GM12878 (cell line): Measurements from ENCODE around the gene LRP2BP. TPM values are rescaled to one million over a fixed set of nuclear protein-coding genes. Genes with fewer than 3 reads are reported as not detected.

Source experiments
- ATAC-seq: fragments of 200-7000 bp; cut with Tn5 transposase; 3 replicates; pipeline ENCODE4 v1.9.1; 2020; ENCODE audit warnings: mild to moderate bottlenecking, moderate library complexity
- BruUV-seq: library from RNA; stranded (reverse); fragments of 400-500 nt; replicated peaks from 2 replicates; lab custom pipeline; 2021; lab: Mats Ljungman, UMichigan
- CTCF ChIA-PET: fragments of 300-600 bp; sonication (Branson Sonifier 250); formaldehyde crosslinking; extraction: SDS; loops from one replicate; lab custom pipeline; 2021; ENCODE audit warnings: inconsistent platforms; lab: Yijun Ruan, JAX
- POLR2A ChIA-PET: fragments of 350-600 bp; formaldehyde crosslinking; extraction: SDS; loops from one replicate; lab custom pipeline; 2021; ENCODE audit warnings: inconsistent platforms; lab: Charles Lee
- RAD21 ChIA-PET: fragments of 300-600 bp; sonication (Branson Sonifier 250); formaldehyde crosslinking; loops from one replicate; lab custom pipeline; 2023; ENCODE audit warnings: antibody characterized with exemption; ENCODE audit not compliant: unreplicated experiment; lab: Charles Lee
- SMC1A ChIA-PET: fragments of 300-600 bp; sonication (Branson Sonifier 250); formaldehyde crosslinking; loops from one replicate; lab custom pipeline; 2023; ENCODE audit not compliant: unreplicated experiment, uncharacterized antibody; lab: Charles Lee
- DNase-seq: peaks from one replicate; pipeline ENCODE4 v3.0.0-alpha.2; 2011; ENCODE audit warnings: low read depth, low spot score
- FAIRE-seq: peaks from 3 replicates; lab custom pipeline; 2011; peaks lifted over from hg19 to GRCh38; lab: Jason Lieb, UNC
- H2AFZ ChIP-seq: 2 replicates; pipeline ENCODE4 v1.6.0; 2011; ENCODE audit warnings: low read depth, low read length, control low read depth; ENCODE audit not compliant: control insufficient read depth
- H3K27ac ChIP-seq: 2 replicates; pipeline ENCODE4 v1.5.1; 2011; ENCODE audit warnings: control low read depth; ENCODE audit not compliant: control insufficient read depth, insufficient read depth
- H3K27me3 ChIP-seq, 2 experiments: replicated peaks in 1 of 2; 2 replicates each; pipeline versions ENCODE4 v1.6.0 to v1.6.1; 2011; ENCODE audit warnings: low read length in 1 of 2; ENCODE audit not compliant: control insufficient read depth in 2 of 2, insufficient read depth in 2 of 2
- H3K36me3 ChIP-seq, 2 experiments: 2 replicates each; pipeline ENCODE4 v1.5.1; 2011; ENCODE audit warnings: low read length in 1 of 2; ENCODE audit not compliant: control insufficient read depth in 2 of 2, insufficient read depth in 2 of 2
- H3K4me1 ChIP-seq: 2 replicates; pipeline ENCODE4 v1.6.1; 2011; ENCODE audit warnings: mild to moderate bottlenecking, low read length, moderate library complexity, mixed read lengths; ENCODE audit not compliant: control insufficient read depth, insufficient read depth
- H3K4me2 ChIP-seq: 2 replicates; pipeline ENCODE4 v1.6.0; 2011; ENCODE audit warnings: control low read depth; ENCODE audit not compliant: control insufficient read depth, insufficient read depth
- H3K4me3 ChIP-seq: fragments of 200-600 bp; sonication (generic); 2 replicates; pipeline ENCODE4 v1.5.1; 2016
- H3K79me2 ChIP-seq: 2 replicates; pipeline ENCODE4 v1.6.0; 2011; ENCODE audit warnings: low read length; ENCODE audit not compliant: control insufficient read depth, insufficient read depth
- H3K9ac ChIP-seq: 2 replicates; pipeline ENCODE4 v1.8.0; 2011; ENCODE audit warnings: low read length, control low read depth, mixed read lengths; ENCODE audit not compliant: control insufficient read depth, insufficient read depth
- H3K9me3 ChIP-seq: replicated peaks from 3 replicates; pipeline ENCODE4 v1.5.1; 2011; ENCODE audit warnings: mild to moderate bottlenecking, low read length; ENCODE audit not compliant: control insufficient read depth, insufficient read depth
- H4K20me1 ChIP-seq: 2 replicates; pipeline ENCODE4 v1.6.0; 2011; ENCODE audit not compliant: control insufficient read depth, insufficient read depth
- DPF2 ChIP-seq: fragments of 450-650 bp; IDR thresholded peaks from 2 replicates; pipeline ENCODE4 v1.6.1; 2017; ENCODE audit warnings: mild to moderate bottlenecking
- NFYA ChIP-seq: IDR thresholded peaks from 2 replicates; pipeline ENCODE4 v1.6.1; 2011; ENCODE audit warnings: low read depth, mild to moderate bottlenecking, low read length, improper control_type of control experiment, borderline replicate concordance
- POLR2AphosphoS2 ChIP-seq: IDR thresholded peaks from 2 replicates; pipeline ENCODE4 v1.6.1; 2011; ENCODE audit warnings: low read depth, mild to moderate bottlenecking, low read length, improper control_type of control experiment, moderate library complexity
- SMARCA5 ChIP-seq: fragments of 450-650 bp; IDR thresholded peaks from 2 replicates; pipeline ENCODE4 v1.6.1; 2017; ENCODE audit warnings: mild to moderate bottlenecking
- SUZ12 ChIP-seq: fragments of 200-600 bp; sonication (generic); IDR thresholded peaks from one replicate; pipeline ENCODE4 v1.6.1; 2018; ENCODE audit warnings: antibody characterized with exemption, mild to moderate bottlenecking; ENCODE audit not compliant: unreplicated experiment
- TAF1 ChIP-seq: IDR thresholded peaks from 2 replicates; pipeline ENCODE4 v1.6.1; 2011; ENCODE audit warnings: mild to moderate bottlenecking, low read depth, low read length, borderline replicate concordance
- TCF7 ChIP-seq: IDR thresholded peaks from 2 replicates; pipeline ENCODE4 v1.6.1; 2014; ENCODE audit warnings: antibody characterized with exemption, borderline replicate concordance
- WRNIP1 ChIP-seq: IDR thresholded peaks from 2 replicates; pipeline ENCODE4 v1.6.1; 2011; ENCODE audit warnings: low read depth, low read length, improper control_type of control experiment, borderline replicate concordance
- ZNF207 ChIP-seq: fragments of 450-650 bp; IDR thresholded peaks from 2 replicates; pipeline ENCODE4 v1.6.1; 2014; ENCODE audit warnings: antibody characterized with exemption, mild to moderate bottlenecking, borderline replicate concordance
- in situ Hi-C: fragments of 300-500 bp; cut with MboI; formaldehyde crosslinking; loops from 9 replicates; pipeline ENCODE4 v1.14.3; 2018; ENCODE audit warnings: mixed read lengths
- intact Hi-C: fragments of 100-400 bp; cut with micrococcal nuclease; formaldehyde crosslinking; loops from one replicate; pipeline ENCODE4 v1.14.2; 2022; ENCODE audit not compliant: unreplicated experiment
- polyA plus RNA-seq, 11 experiments: library from polyadenylated mRNA; depleted of rRNA in 4 of 11; unstranded in 6 of 11; stranded (reverse) in 5 of 11; fragments of >200 nt; fragmentation: Nextera tagmentation in 4 of 11; fragmentation: Illumina TruSeq in 1 of 11; extraction: Ambion mirVana in 4 of 11; extraction: Trizol in 1 of 11; gene quantifications; 1 replicate in 1 of 11; 2 replicates in 10 of 11; pipeline versions ENCODE4 v1.2.1 to v1.2.3, GENCODE V29; 2011 to 2016; ENCODE audit warnings: inconsistent platforms in 2 of 11, missing spikeins in 2 of 11, low read depth in 1 of 11
- total RNA-seq, 4 experiments: library from RNA; depleted of rRNA in 3 of 4; stranded (reverse); fragments of >200 nt in 3 of 4; fragmentation: Illumina TruSeq in 1 of 4; extraction: Trizol in 1 of 4; gene quantifications; 2 replicates each; pipeline versions ENCODE4 v1.2.1 to v1.2.3, GENCODE V29; 2013 to 2021
- TF ChIP-seq, protein P1 (sequence below): IDR thresholded peaks from 2 replicates; pipeline ENCODE4 v1.6.1; 2012; ENCODE audit warnings: low read depth, low read length, improper control_type of control experiment
- TF ChIP-seq, protein P2 (sequence below): IDR thresholded peaks from 2 replicates; pipeline ENCODE4 v1.6.1; 2012; ENCODE audit warnings: low read depth, low read length, improper control_type of control experiment

Gene LRP2BP
- total and polyA plus RNA-seq, 10 of the 15 experiments (the other 5 are each of a cell fraction or from before 2014, with no cell fraction given): 0.27 to 5.2 (median 1.0) TPM

DNA sequence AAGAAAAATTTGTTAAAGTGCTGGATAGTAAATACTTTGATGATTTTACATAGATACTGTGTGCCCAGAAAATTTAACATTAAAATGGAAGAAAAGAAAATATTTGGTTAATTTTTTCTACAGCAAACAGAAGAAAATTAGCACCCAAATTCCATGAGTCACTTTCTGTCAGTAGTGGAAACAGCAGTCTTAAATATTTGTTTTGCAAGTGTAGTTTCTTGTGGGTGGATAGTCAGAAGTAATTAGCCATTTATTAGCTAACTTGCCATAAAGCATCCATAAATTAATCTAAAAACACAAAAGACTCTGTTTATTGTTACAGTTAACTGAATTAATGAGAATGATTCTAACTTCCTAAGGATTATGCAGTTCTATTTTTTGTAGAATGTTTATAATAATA lies 39.7 kb upstream of the LRP2BP start:
- ChIA-PET CTCF (no interaction called here), POLR2A (no interaction called here), RAD21 (no interaction called here), SMC1A (interaction anchor here (1.1 to 2.0 kb wide), 2 partner anchors 10 to 13 kb away, joined by 4 to 5 read pairs; partner anchors contain the start of gene UFSP2)
- ATAC-seq: no peak
- Histone ChIP-seq H3K36me3 (no peaks in the 10 kb centered on the region), H3K27me3 (no peaks in the 10 kb centered on the region), H2AFZ (no peak overlapping the region), H3K27ac (no peak overlapping the region), H3K9me3 (no peaks in the 10 kb centered on the region), H3K79me2 (no peaks in the 10 kb centered on the region), H3K4me1 (no peaks in the 10 kb centered on the region), H3K4me2 (no peak overlapping the region), H4K20me1 (no peaks in the 10 kb centered on the region), H3K9ac (no peak overlapping the region), H3K4me3 (no peak overlapping the region)
- no peak for DNase-seq
- FAIRE-seq: no peak
- intact Hi-C loops: no loop called here
- BruUV-seq: no TSS peak
- TF ChIP-seq, protein P1, sequence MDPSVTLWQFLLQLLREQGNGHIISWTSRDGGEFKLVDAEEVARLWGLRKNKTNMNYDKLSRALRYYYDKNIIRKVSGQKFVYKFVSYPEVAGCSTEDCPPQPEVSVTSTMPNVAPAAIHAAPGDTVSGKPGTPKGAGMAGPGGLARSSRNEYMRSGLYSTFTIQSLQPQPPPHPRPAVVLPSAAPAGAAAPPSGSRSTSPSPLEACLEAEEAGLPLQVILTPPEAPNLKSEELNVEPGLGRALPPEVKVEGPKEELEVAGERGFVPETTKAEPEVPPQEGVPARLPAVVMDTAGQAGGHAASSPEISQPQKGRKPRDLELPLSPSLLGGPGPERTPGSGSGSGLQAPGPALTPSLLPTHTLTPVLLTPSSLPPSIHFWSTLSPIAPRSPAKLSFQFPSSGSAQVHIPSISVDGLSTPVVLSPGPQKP: no peak
- TF ChIP-seq, protein P2, sequence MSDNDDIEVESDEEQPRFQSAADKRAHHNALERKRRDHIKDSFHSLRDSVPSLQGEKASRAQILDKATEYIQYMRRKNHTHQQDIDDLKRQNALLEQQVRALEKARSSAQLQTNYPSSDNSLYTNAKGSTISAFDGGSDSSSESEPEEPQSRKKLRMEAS: no peak
- TF ChIP-seq SUZ12 (no peak), DPF2 (no peak), NFYA (no peak), SMARCA5 (no peak), TCF7 (no peak), ZNF207 (no peak), TAF1 (no peak), WRNIP1 (no peak), POLR2AphosphoS2 (no peak)
- in situ Hi-C loops: no loop called here
